22Rv1 (cell line): ENCODE data around the gene CCDC74B.
A peak's percentile ranks its signal among the peaks of the same experiment; 100 is the strongest.
"Not testable (repeated sequence)": the region's sequence is repeated elsewhere in the genome, so short reads cannot be mapped to it uniquely, and the experiment has no call there.

Source experiments
- H3K27ac ChIP-seq: fragments of 450-650 bp; 2 replicates; pipeline ENCODE4 v1.5.1; 2017
- CTCF ChIP-seq: fragments of 450-650 bp; IDR thresholded peaks from 2 replicates; pipeline ENCODE4 v1.5.1; 2017; ENCODE audit warnings: mild to moderate bottlenecking
- ZFX ChIP-seq: fragments of 450-650 bp; IDR thresholded peaks from 2 replicates; pipeline ENCODE4 v1.6.1; 2017; ENCODE audit warnings: antibody characterized with exemption, borderline replicate concordance

Gene CCDC74B

GRCh38 chr2:130183512-130184373 is 38.8 kb upstream of the CCDC74B start:
- H3K27ac ChIP-seq, result peak overlapping the region; percentile 69; the same call in 1 of the 2 replicates
- TF ChIP-seq ZFX, result no peak
- TF ChIP-seq CTCF, result no peak

GRCh38 chr2:130182826-130183511 is 38.1 kb upstream of the CCDC74B start:
- H3K27ac ChIP-seq, result peak overlapping the region; percentile 69

GRCh38 chr2:130181880-130182682 is 37.2 kb upstream of the CCDC74B start, which contains the start of gene MZT2B:
Gene MZT2B (plus strand): TSS chr2:130182262. CDS start chr2:130182283, 21 bp downstream.
- TF ChIP-seq CTCF, result peak; percentile 73
- H3K27ac ChIP-seq, result peak within 1 kb of the TSS; percentile 69

- peak within 1 kb of the TSS; percentile 69 for H3K27ac ChIP-seq
- no peak for TF ChIP-seq CTCF
- no peak for TF ChIP-seq ZFX
These were observed 36.5 kb upstream of the CCDC74B start, which contains the start of gene SMPD4 for GRCh38 chr2:130181325-130181879. Gene SMPD4 (minus strand): TSS chr2:130181602. CDS start chr2:130176592, 5,010 bp downstream.

GRCh38 chr2:130180404-130181324 is 35.8 kb upstream of the CCDC74B start:
- peak overlapping the region; percentile 69 for H3K27ac ChIP-seq

- H3K27ac ChIP-seq, result not testable (repeated sequence)
These were observed 30.0 kb upstream of the CCDC74B start for GRCh38 chr2:130174866-130175265.

- H3K27ac ChIP-seq, result no peak overlapping the region
- TF ChIP-seq ZFX (no peak), CTCF (no peak)
These were observed 25.0 kb upstream of the CCDC74B start for GRCh38 chr2:130169896-130170295.

- H3K27ac ChIP-seq, result not testable (repeated sequence)
These were observed 24.3 kb upstream of the CCDC74B start for GRCh38 chr2:130169163-130169562.

- not testable (repeated sequence) for H3K27ac ChIP-seq
These were observed 21.7 kb upstream of the CCDC74B start for GRCh38 chr2:130166611-130167010.
